Smooth muscle cell (in vitro differentiated cells): ENCODE results near the gene SLC35A5. TPM values are rescaled to one million over a fixed set of nuclear protein-coding genes. Genes with fewer than 3 reads are reported as not detected.

Experiments used
- DNase-seq: peaks from one replicate; lab custom pipeline; 2025; ENCODE audit not compliant: unreplicated experiment; lab: John Stamatoyannopoulos, UW
- H2AFZ ChIP-seq: fragments of 200-600 bp; sonication (generic); 2 replicates; pipeline ENCODE4 v1.6.0; 2016; ENCODE audit warnings: antibody characterized with exemption, low read depth, mild to moderate bottlenecking
- H3F3A ChIP-seq: fragments of 200-600 bp; sonication (generic); 2 replicates; pipeline ENCODE4 v1.6.0; 2017; ENCODE audit warnings: antibody characterized with exemption, low read depth
- H3K27ac ChIP-seq: fragments of 200-600 bp; sonication (generic); 2 replicates; pipeline ENCODE4 v1.5.1; 2016; ENCODE audit warnings: low read depth, mild to moderate bottlenecking
- H3K27me3 ChIP-seq: fragments of 200-600 bp; sonication (generic); 2 replicates; pipeline ENCODE4 v1.6.1; 2016; ENCODE audit warnings: low read depth, mild to moderate bottlenecking
- H3K36me3 ChIP-seq: fragments of 200-600 bp; sonication (generic); 2 replicates; pipeline ENCODE4 v1.5.1; 2016; ENCODE audit warnings: low read depth
- H3K4me1 ChIP-seq: fragments of 200-600 bp; sonication (generic); 2 replicates; pipeline ENCODE4 v1.5.1; 2016; ENCODE audit warnings: low read depth
- H3K4me2 ChIP-seq: fragments of 200-600 bp; sonication (generic); 2 replicates; pipeline ENCODE4 v1.6.0; 2016; ENCODE audit warnings: mild to moderate bottlenecking
- H3K4me3 ChIP-seq: fragments of 200-600 bp; sonication (generic); 2 replicates; pipeline ENCODE4 v1.5.1; 2016; ENCODE audit warnings: mild to moderate bottlenecking
- H3K79me2 ChIP-seq: fragments of 200-600 bp; sonication (generic); 2 replicates; pipeline ENCODE4 v1.6.0; 2016; ENCODE audit warnings: low read depth, mild to moderate bottlenecking
- H3K9ac ChIP-seq: fragments of 200-600 bp; sonication (generic); 2 replicates; pipeline ENCODE4 v1.6.0; 2016; ENCODE audit warnings: low read depth
- H3K9me3 ChIP-seq: fragments of 200-600 bp; sonication (generic); replicated peaks from 2 replicates; pipeline ENCODE4 v1.5.1; 2016; ENCODE audit warnings: low read depth
- H4K20me1 ChIP-seq: fragments of 200-600 bp; sonication (generic); 2 replicates; pipeline ENCODE4 v1.6.0; 2016; ENCODE audit warnings: low read depth
- CTCF ChIP-seq: fragments of 200-600 bp; sonication (generic); IDR thresholded peaks from 2 replicates; pipeline ENCODE4 v1.5.1; 2017; ENCODE audit warnings: borderline replicate concordance, mild to moderate bottlenecking, antibody characterized with exemption; ENCODE audit not compliant: insufficient read depth, poor library complexity, severe bottlenecking
- WGBS: methylation state at CpG from one replicate; pipeline ENCODE4 v1.1.7; 2016; ENCODE audit warnings: low lambda C conversion rate; 5-methylcytosine and 5-hydroxymethylcytosine counted together
- polyA plus RNA-seq: library from polyadenylated mRNA; unstranded; fragments of >200 nt; fragmentation: Nextera tagmentation; extraction: Ambion mirVana; gene quantifications from 2 replicates; pipeline ENCODE4 v1.2.1, GENCODE V29; 2016
- total RNA-seq: library from RNA; depleted of rRNA; stranded (reverse); fragments of >200 nt; gene quantifications from 2 replicates; pipeline ENCODE4 v1.2.3, GENCODE V29; 2014

SLC35A5 gene
- total and polyA plus RNA-seq, 2 experiments from 2014 or later = 18.1 to 28.0 TPM

DNA sequence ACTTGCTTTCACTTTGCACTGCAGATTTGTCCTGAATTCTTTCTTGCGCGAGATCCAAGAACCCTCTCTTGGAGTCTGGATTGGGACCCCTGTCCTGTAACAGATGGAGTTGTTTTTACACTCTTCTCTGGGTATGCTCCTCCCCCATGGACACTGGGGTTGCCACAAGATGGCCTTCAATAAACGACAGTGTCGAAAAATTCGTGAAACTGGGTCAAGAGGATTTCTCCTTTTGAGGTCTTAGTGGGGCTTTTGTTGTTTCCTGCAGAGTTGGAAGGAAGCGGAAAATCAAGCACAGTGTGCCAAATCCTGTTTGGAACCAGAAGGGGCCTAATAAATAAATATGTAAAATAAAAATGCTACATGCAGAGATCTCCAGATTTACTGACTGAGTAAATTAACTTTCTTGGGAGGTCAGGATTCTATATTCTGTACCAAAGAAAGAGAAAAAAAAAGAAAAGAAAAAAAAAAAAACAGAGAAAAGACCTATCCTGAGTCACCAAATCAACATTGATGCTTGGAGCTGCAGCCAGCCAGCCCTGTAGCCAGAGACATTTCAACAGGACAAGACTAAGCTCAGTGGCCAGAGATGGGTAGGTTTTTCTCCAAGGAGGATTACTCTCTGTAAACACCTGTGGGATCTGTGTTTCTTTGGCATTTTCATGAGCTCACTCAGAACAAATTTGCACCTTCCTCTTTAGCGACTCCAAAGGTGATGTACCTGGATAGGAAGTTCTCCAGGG is 54.3 kb downstream of the SLC35A5 start:
- Histone ChIP-seq H3K27me3 (no peaks in the 10 kb centered on the region), H3F3A (no peaks in the 10 kb centered on the region), H2AFZ (no peak overlapping the region), H3K4me1 (no peaks in the 10 kb centered on the region), H3K4me3 (no peak overlapping the region), H3K9me3 (no peaks in the 10 kb centered on the region), H3K36me3 (no peaks in the 10 kb centered on the region), H4K20me1 (no peaks in the 10 kb centered on the region), H3K4me2 (no peak overlapping the region), H3K27ac (no peak overlapping the region), H3K9ac (no peak overlapping the region), H3K79me2 (no peaks in the 10 kb centered on the region)
- no peak for TF ChIP-seq CTCF
- DNase-seq = no peak
- WGBS = 83% methylated on average over 7 of the region's 7 CpGs

DNA sequence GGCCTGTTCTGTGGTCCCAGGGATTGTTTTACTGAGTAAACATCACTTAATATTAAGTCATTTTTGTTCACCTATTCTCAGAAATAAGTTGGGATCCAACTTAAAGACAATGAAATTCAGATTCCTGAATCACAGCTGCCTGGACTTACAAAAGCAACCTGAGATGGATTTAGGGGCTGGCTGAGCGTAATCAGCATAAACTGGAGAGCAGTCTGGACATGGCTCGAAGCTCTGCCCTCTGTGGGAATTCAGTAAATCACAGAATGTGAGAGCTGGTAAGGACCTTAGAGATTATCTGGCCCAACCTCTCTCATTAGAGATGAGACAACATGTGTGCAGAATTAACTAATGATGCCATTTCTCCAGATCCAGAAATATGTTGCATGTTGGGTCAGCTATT is 55.4 kb downstream of the SLC35A5 start:
- Histone ChIP-seq H3K4me2 (no peak overlapping the region), H3K4me3 (no peak overlapping the region), H3K4me1 (no peaks in the 10 kb centered on the region), H3K36me3 (no peaks in the 10 kb centered on the region), H3K27ac (no peak overlapping the region), H4K20me1 (no peaks in the 10 kb centered on the region), H2AFZ (no peak overlapping the region), H3F3A (no peaks in the 10 kb centered on the region), H3K27me3 (no peaks in the 10 kb centered on the region), H3K79me2 (no peaks in the 10 kb centered on the region), H3K9ac (no peak overlapping the region), H3K9me3 (no peaks in the 10 kb centered on the region)
- 82% methylated on average over 2 of the region's 2 CpGs for WGBS
- no peak for DNase-seq
- TF ChIP-seq CTCF = no peak

DNA sequence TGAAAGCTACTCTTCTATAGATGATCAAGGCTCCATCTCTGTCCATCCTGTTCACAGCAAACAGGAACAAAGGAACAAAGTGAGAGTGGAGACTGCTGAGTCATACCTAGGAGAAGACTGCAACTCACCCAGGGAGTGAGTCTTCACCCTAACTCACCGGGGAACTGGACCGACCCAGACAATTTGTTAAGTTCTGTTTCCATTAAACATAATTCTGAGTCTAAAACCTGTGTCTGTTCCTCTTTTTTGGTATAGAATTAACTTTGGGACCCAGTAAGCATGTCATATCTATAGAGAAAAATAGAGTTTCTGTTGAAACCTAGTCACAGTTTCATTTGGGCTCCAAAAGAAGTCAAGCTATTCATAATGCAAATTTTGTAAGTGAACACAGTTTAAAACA is 57.5 kb downstream of the SLC35A5 start:
- Histone ChIP-seq H3K27me3 (no peaks in the 10 kb centered on the region), H4K20me1 (no peaks in the 10 kb centered on the region), H3K27ac (no peak overlapping the region), H3K4me2 (no peak overlapping the region), H2AFZ (no peak overlapping the region), H3K79me2 (no peaks in the 10 kb centered on the region), H3F3A (no peaks in the 10 kb centered on the region), H3K9me3 (no peaks in the 10 kb centered on the region), H3K36me3 (no peaks in the 10 kb centered on the region), H3K9ac (no peak overlapping the region), H3K4me3 (no peak overlapping the region), H3K4me1 (no peaks in the 10 kb centered on the region)
- 78% methylated on average over 2 of the region's 2 CpGs for WGBS
- no peak for TF ChIP-seq CTCF
- DNase-seq = no peak

- H3K9ac ChIP-seq = no peak overlapping the region
- H3K36me3 ChIP-seq = no peaks in the 10 kb centered on the region
- no peak for DNase-seq
- H3K4me2 ChIP-seq = no peak overlapping the region
- no peaks in the 10 kb centered on the region for H4K20me1 ChIP-seq
- no peak for TF ChIP-seq CTCF
- WGBS = 51% methylated on average over 5 of the region's 5 CpGs
- H3K27me3 ChIP-seq = no peaks in the 10 kb centered on the region
- no peak overlapping the region for H3K4me3 ChIP-seq
- no peak overlapping the region for H3K27ac ChIP-seq
- H3K9me3 ChIP-seq = no peaks in the 10 kb centered on the region
- H3K79me2 ChIP-seq = no peaks in the 10 kb centered on the region
- no peak overlapping the region for H2AFZ ChIP-seq
- no peaks in the 10 kb centered on the region for H3K4me1 ChIP-seq
- H3F3A ChIP-seq = no peaks in the 10 kb centered on the region
Observed at GRCh38 chr3:112623213-112623612, 61.4 kb downstream of the SLC35A5 start.
